H9 (cell line): ENCODE results near the gene CDK8. TPM values are rescaled to one million over a fixed set of nuclear protein-coding genes. Genes with fewer than 3 reads are reported as not detected.
A peak's percentile ranks its signal among the peaks of the same experiment; 100 is the strongest.

Source experiments
- DNase-seq: peaks from one replicate; pipeline ENCODE4 v3.0.0-alpha.2; 2017
- H2AFZ ChIP-seq: one replicate; pipeline ENCODE4 v1.6.1; 2013; ENCODE audit warnings: mild to moderate bottlenecking, low read length, control low read depth, moderate library complexity
- H2AK5ac ChIP-seq: 2 replicates; pipeline ENCODE4 v1.6.1; 2013; ENCODE audit warnings: low read length, control low read depth, mixed read lengths; ENCODE audit not compliant: insufficient read length
- H2BK120ac ChIP-seq: one replicate; pipeline ENCODE4 v1.6.1; 2013; ENCODE audit warnings: low read depth, mild to moderate bottlenecking, low read length, control low read depth, inconsistent platforms; ENCODE audit not compliant: poor library complexity, severe bottlenecking
- H2BK12ac ChIP-seq: 2 replicates; pipeline ENCODE4 v1.6.1; 2013; ENCODE audit warnings: low read length, control low read depth, mixed read lengths, low read depth; ENCODE audit not compliant: insufficient read length
- H2BK15ac ChIP-seq: 2 replicates; pipeline ENCODE4 v1.6.1; 2013; ENCODE audit warnings: low read depth, low read length, control low read depth
- H2BK20ac ChIP-seq: one replicate; pipeline ENCODE4 v1.6.1; 2013; ENCODE audit warnings: low read depth, mild to moderate bottlenecking, low read length, control low read depth, inconsistent platforms; ENCODE audit not compliant: poor library complexity, severe bottlenecking
- H2BK5ac ChIP-seq: 2 replicates; pipeline ENCODE4 v1.6.1; 2013; ENCODE audit warnings: low read length, control low read depth, mixed read lengths; ENCODE audit not compliant: insufficient read length
- H3K14ac ChIP-seq: 2 replicates; pipeline ENCODE4 v1.6.1; 2013; ENCODE audit warnings: low read length, control low read depth; ENCODE audit not compliant: insufficient read depth
- H3K18ac ChIP-seq: 2 replicates; pipeline ENCODE4 v1.6.1; 2013; ENCODE audit warnings: low read depth, mild to moderate bottlenecking, mixed read lengths, low read length, control low read depth; ENCODE audit not compliant: insufficient read length
- H3K23ac ChIP-seq: 2 replicates; pipeline ENCODE4 v1.6.1; 2013; ENCODE audit warnings: low read length, control low read depth, mixed read lengths, low read depth; ENCODE audit not compliant: insufficient read length
- H3K23me2 ChIP-seq: 2 replicates; pipeline ENCODE4 v1.6.1; 2013; ENCODE audit warnings: low read depth, mild to moderate bottlenecking, mixed read lengths, low read length, control low read depth; ENCODE audit not compliant: insufficient read length, poor library complexity, severe bottlenecking
- H3K27ac ChIP-seq: 2 replicates; pipeline ENCODE4 v1.5.1; 2013; ENCODE audit warnings: low read length, control low read depth, mixed read lengths, low read depth; ENCODE audit not compliant: insufficient read length
- H3K27me3 ChIP-seq: 2 replicates; pipeline ENCODE4 v1.6.1; 2013; ENCODE audit warnings: low read length, control low read depth, inconsistent platforms; ENCODE audit not compliant: insufficient read depth
- H3K4ac ChIP-seq: 2 replicates; pipeline ENCODE4 v1.6.1; 2013; ENCODE audit warnings: low read depth, mild to moderate bottlenecking, control low read depth, inconsistent platforms, low read length, moderate library complexity
- H3K4me1 ChIP-seq: 2 replicates; pipeline ENCODE4 v1.6.1; 2013; ENCODE audit warnings: low read length, control low read depth, inconsistent platforms; ENCODE audit not compliant: insufficient read depth
- H3K4me2 ChIP-seq: 2 replicates; pipeline ENCODE4 v1.6.1; 2013; ENCODE audit warnings: low read length, control low read depth, mixed read lengths; ENCODE audit not compliant: insufficient read length, insufficient read depth
- H3K56ac ChIP-seq: 2 replicates; pipeline ENCODE4 v1.6.1; 2013; ENCODE audit warnings: low read depth, mild to moderate bottlenecking, mixed read lengths, low read length, control low read depth; ENCODE audit not compliant: insufficient read length
- H3K79me1 ChIP-seq: 2 replicates; pipeline ENCODE4 v1.6.1; 2013; ENCODE audit warnings: low read depth, mild to moderate bottlenecking, moderate library complexity, low read length, control low read depth, inconsistent platforms; ENCODE audit not compliant: insufficient read depth, poor library complexity, severe bottlenecking
- H3K79me2 ChIP-seq: 2 replicates; pipeline ENCODE4 v1.6.1; 2013; ENCODE audit warnings: low read length, control low read depth, inconsistent platforms; ENCODE audit not compliant: insufficient read depth
- H3K9ac ChIP-seq: 2 replicates; pipeline ENCODE4 v1.6.1; 2013; ENCODE audit warnings: low read length, control low read depth, mixed read lengths; ENCODE audit not compliant: insufficient read length; ENCODE audit errors: extremely low read depth
- H3K9me3 ChIP-seq: one replicate; pipeline ENCODE4 v1.6.1; 2013; ENCODE audit warnings: low read depth, low read length, inconsistent platforms; ENCODE audit not compliant: control insufficient read depth
- H3T11ph ChIP-seq: one replicate; pipeline ENCODE4 v1.6.1; 2013; ENCODE audit warnings: mild to moderate bottlenecking, low read length, control low read depth, inconsistent platforms
- H4K20me1 ChIP-seq: one replicate; pipeline ENCODE4 v1.6.1; 2013; ENCODE audit not compliant: control insufficient read depth, insufficient read length, insufficient read depth
- H4K5ac ChIP-seq: 2 replicates; pipeline ENCODE4 v1.6.1; 2013; ENCODE audit warnings: low read depth, mild to moderate bottlenecking, mixed read lengths, low read length, control low read depth; ENCODE audit not compliant: insufficient read length
- H4K8ac ChIP-seq: replicated peaks from 2 replicates; pipeline ENCODE4 v1.6.1; 2013; ENCODE audit warnings: low read length, control low read depth, mixed read lengths, low read depth; ENCODE audit not compliant: insufficient read length
- H4K91ac ChIP-seq: 2 replicates; pipeline ENCODE4 v1.6.1; 2013; ENCODE audit warnings: low read depth, mild to moderate bottlenecking, moderate library complexity, mixed read lengths, low read length, control low read depth; ENCODE audit not compliant: insufficient read length
- H3K27ac Mint-ChIP-seq, 3 experiments: 2 replicates in 2 of 3; 3 replicates in 1 of 3; pipeline ENCODE4 v1.8.0; 2020 to 2021; ENCODE audit warnings: mixed read lengths in 3 of 3, mild to moderate bottlenecking in 1 of 3, moderate library complexity in 1 of 3
- H3K27me3 Mint-ChIP-seq: 2 replicates; pipeline ENCODE4 v1.8.0; 2021; ENCODE audit warnings: low read depth, mild to moderate bottlenecking, moderate library complexity, mixed read lengths
- H3K36me3 Mint-ChIP-seq, 3 experiments: 2 replicates in 2 of 3; 3 replicates in 1 of 3; pipeline ENCODE4 v1.8.0; 2020 to 2021; ENCODE audit warnings: low read depth in 3 of 3, mixed read lengths in 3 of 3; ENCODE audit not compliant: insufficient read depth in 1 of 3
- H3K4me1 Mint-ChIP-seq, 2 experiments: 2 replicates each; pipeline ENCODE4 v1.8.0; 2020; ENCODE audit warnings: mixed read lengths in 2 of 2
- H3K4me3 Mint-ChIP-seq, 2 experiments: 2 replicates in 1 of 2; 3 replicates in 1 of 2; pipeline ENCODE4 v1.8.0; 2020 to 2021; ENCODE audit warnings: mild to moderate bottlenecking in 2 of 2, mixed read lengths in 2 of 2, moderate library complexity in 1 of 2
- H3K9me3 Mint-ChIP-seq, 2 experiments: 2 replicates in 1 of 2; 3 replicates in 1 of 2; pipeline ENCODE4 v1.8.0; 2020; ENCODE audit warnings: mild to moderate bottlenecking in 2 of 2, mixed read lengths in 2 of 2, moderate library complexity in 1 of 2
- CTCF ChIP-seq: fragments of 200-600 bp; sonication (generic); conservative IDR thresholded peaks from 3 replicates; pipeline ENCODE4 v1.8.0; 2021; ENCODE audit warnings: antibody characterized with exemption, mild to moderate bottlenecking
- WGBS: extraction: QIAGEN DNeasy Blood & Tissue Kit; methylation state at CpG from one replicate; pipeline ENCODE4 v1.1.7; 2013; ENCODE audit warnings: missing lambda C conversion rate, low lambda C conversion rate, mixed read lengths; ENCODE audit not compliant: insufficient read length; ENCODE audit errors: extremely low coverage; 5-methylcytosine and 5-hydroxymethylcytosine counted together
- total RNA-seq: library from RNA; stranded (reverse); gene quantifications from 2 replicates; pipeline ENCODE4 v1.2.1, GENCODE V29; 2021

The CDK8 gene
- total RNA-seq, 1 experiment from 2014 or later = 18.1 TPM

DNA sequence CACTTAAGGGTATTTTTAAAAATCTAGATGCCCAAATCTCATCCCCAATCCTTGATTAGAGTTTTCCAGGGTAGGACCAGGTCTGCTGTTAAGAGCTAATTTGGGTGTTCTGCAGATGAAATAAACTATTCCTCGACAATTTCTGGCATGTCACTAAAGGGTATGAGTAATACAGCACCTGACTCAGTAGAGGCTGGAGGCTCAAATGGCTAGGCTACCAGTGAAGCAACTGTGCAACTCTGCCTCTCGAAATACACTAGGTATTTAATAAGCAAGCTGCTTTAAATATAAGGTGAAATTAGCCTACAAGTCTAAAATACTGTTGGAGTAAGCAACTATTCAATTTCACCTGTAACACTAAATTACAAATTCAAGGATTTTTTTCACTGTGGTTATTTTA, 33.4 kb upstream of the CDK8 start:
- Histone ChIP-seq H2BK15ac (no peak overlapping the region), H3K9ac (no peak overlapping the region), H3K23ac (no peak overlapping the region), H3K4me2 (peak overlapping the region; percentile 22), H2BK20ac (no peak overlapping the region), H2BK120ac (no peak overlapping the region), H4K8ac (no peak overlapping the region), H3K27ac (no peak overlapping the region), H3K4me1 (no peaks in the 10 kb centered on the region), H3K56ac (no peak overlapping the region), H3K9me3 (no peaks in the 10 kb centered on the region), H4K5ac (no peak overlapping the region), H3K79me1 (no peaks in the 10 kb centered on the region), H4K91ac (no peak overlapping the region), H3T11ph (no peak overlapping the region), H2BK12ac (no peak overlapping the region), H2BK5ac (no peak overlapping the region), H3K79me2 (no peaks in the 10 kb centered on the region), H3K23me2 (peaks cover 8% of the 10 kb centered on the region), H2AK5ac (no peak overlapping the region), H3K4ac (no peak overlapping the region), H3K14ac (no peak overlapping the region), H3K18ac (no peak overlapping the region), H4K20me1 (no peaks in the 10 kb centered on the region), H3K27me3 (no peaks in the 10 kb centered on the region), H2AFZ (no peak overlapping the region)
- TF ChIP-seq CTCF = no peak
- no peak for DNase-seq
- H3K27me3 Mint-ChIP-seq = peaks cover 6% of the 10 kb centered on the region
- no CpG with 5 or more reads among the region's 2 CpGs for WGBS
- H3K4me1 Mint-ChIP-seq = peaks cover 9 to 12% of the 10 kb centered on the region in 2 experiments
- no peak overlapping the region for H3K27ac Mint-ChIP-seq
- peaks cover 11 to 34% (median 30%) of the 10 kb centered on the region in 3 experiments; a peak in 6 of 7 replicates for H3K36me3 Mint-ChIP-seq
- no peaks in the 10 kb centered on the region; a peak in 1 of 5 replicates for H3K9me3 Mint-ChIP-seq
- peak overlapping the region; percentile 94 to 97 for H3K4me3 Mint-ChIP-seq
